HUES64 (cell line): ENCODE data around the gene CCDC185.
"Not testable (repeated sequence)": the region's sequence is repeated elsewhere in the genome, so short reads cannot be mapped to it uniquely, and the experiment has no call there.

Experiments used
- H3K27ac ChIP-seq: 2 replicates; pipeline ENCODE4 v1.7.0; 2013; ENCODE audit warnings: low read depth, low read length, inconsistent platforms
- H3K27me3 ChIP-seq: 2 replicates; pipeline ENCODE4 v1.6.1; 2013; ENCODE audit warnings: mild to moderate bottlenecking, low read length; ENCODE audit not compliant: insufficient read depth
- H3K36me3 ChIP-seq: 2 replicates; pipeline ENCODE4 v1.6.1; 2013; ENCODE audit warnings: mild to moderate bottlenecking, low read length; ENCODE audit not compliant: insufficient read depth
- H3K4me1 ChIP-seq: 2 replicates; pipeline ENCODE4 v1.6.1; 2013; ENCODE audit warnings: mild to moderate bottlenecking, low read length, moderate library complexity; ENCODE audit not compliant: insufficient read depth
- H3K4me3 ChIP-seq: 2 replicates; pipeline ENCODE4 v1.5.1; 2013; ENCODE audit warnings: mild to moderate bottlenecking, low read length, moderate library complexity
- H3K9ac ChIP-seq: 2 replicates; pipeline ENCODE4 v1.6.1; 2013; ENCODE audit warnings: mild to moderate bottlenecking, low read depth, low read length
- H3K9me3 ChIP-seq: 2 replicates; pipeline ENCODE4 v1.6.1; 2013; ENCODE audit warnings: low read depth, low read length; ENCODE audit not compliant: insufficient read depth
- WGBS: fragments of 150-250, 120-280 bp; methylation state at CpG from one replicate; pipeline ENCODE4 v1.1.7; 2013; ENCODE audit warnings: missing lambda C conversion rate; 5-methylcytosine and 5-hydroxymethylcytosine counted together

CCDC185 gene

GRCh38 chr1:223394706-223395105 is 1.5 kb downstream of the CCDC185 start:
- Histone ChIP-seq H3K4me1 (no peaks in the 10 kb centered on the region), H3K9ac (no peak overlapping the region), H3K27me3 (peaks cover 15% of the 10 kb centered on the region), H3K36me3 (no peaks in the 10 kb centered on the region), H3K27ac (no peak overlapping the region), H3K4me3 (no peak overlapping the region), H3K9me3 (no peaks in the 10 kb centered on the region)
- WGBS = 94% methylated on average over 13 of the region's 13 CpGs

GRCh38 chr1:223399393-223399792 is 6.2 kb downstream of the CCDC185 start:
- WGBS = 92% methylated on average over 2 of the region's 6 CpGs
- H3K27me3 ChIP-seq, H3K36me3 ChIP-seq, H3K4me1 ChIP-seq, H3K27ac ChIP-seq, H3K9me3 ChIP-seq, H3K4me3 ChIP-seq, H3K9ac ChIP-seq: not testable (repeated sequence)

DNA sequence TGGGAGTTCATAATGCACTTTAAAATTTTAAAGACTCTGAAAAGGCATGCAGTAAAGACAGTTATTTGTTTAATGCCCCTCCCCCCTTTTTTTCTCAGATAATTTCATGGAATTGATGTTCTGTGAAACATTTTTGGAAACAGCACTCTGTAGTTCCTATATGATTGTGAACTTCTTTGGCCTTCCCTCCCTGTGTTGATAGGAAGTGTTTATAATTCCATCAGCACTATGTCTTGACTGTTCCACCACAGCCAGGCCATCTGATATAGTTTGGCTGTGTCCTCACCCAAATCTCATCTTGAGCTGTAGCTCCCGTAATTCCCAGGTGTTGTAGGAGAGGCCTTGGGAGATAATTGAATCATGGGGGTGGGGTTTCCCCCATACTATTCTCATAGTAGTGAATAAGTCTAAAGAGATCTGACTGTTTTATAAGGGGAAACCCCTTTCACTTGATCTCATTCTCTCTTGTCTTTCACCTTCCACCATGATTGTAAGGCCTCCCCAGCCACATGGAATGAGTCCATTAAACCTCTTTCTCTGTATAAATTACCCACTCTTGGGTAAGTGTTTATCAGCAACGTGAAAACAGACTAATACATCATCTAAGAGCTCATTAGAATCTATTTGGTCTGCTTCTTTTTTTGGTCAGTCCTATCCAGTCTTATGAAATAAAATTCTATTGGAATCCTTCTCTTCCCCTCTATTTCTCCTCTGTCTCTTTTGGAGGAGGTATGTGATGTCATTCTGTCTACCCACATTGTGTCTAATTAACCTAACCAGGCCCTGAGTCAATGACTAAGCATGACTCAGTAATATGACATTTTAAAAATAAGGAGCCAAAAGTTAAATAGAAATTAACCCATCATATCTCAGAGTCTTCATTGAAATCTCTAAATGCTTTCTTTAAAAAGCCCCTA is 8.9 kb downstream of the CCDC185 start:
- Histone ChIP-seq H3K4me3 (no peak overlapping the region), H3K9ac (no peak overlapping the region), H3K27ac (no peak overlapping the region), H3K36me3 (no peaks in the 10 kb centered on the region), H3K4me1 (peaks cover 6% of the 10 kb centered on the region; the same call in 1 of the 2 replicates), H3K9me3 (no peaks in the 10 kb centered on the region), H3K27me3 (no peaks in the 10 kb centered on the region)
- WGBS = 100% methylated on average over 1 of the region's 2 CpGs

DNA sequence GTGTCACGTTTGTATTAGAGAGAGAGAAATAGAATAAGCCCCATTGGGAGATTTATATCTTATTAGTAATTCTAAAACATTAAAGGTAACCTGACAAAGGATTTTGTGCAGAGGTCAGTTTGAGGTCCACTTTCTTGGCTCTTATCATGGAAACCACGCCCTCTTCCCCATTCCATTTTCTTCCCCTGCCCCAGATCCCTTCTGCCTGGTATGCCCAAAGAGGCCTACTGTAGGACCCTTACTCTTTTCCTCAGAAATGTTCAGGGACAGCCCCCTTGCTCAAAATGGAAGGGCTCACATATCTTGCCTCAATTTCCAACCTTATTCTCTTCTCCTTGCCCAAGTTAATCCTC is 9.6 kb downstream of the CCDC185 start:
- WGBS = 84% methylated on average over 1 of the region's 2 CpGs
- no peaks in the 10 kb centered on the region for H3K36me3 ChIP-seq
- no peak overlapping the region for H3K9ac ChIP-seq
- H3K4me3 ChIP-seq = no peak overlapping the region
- no peak overlapping the region for H3K27ac ChIP-seq
- H3K4me1 ChIP-seq = peaks cover 6% of the 10 kb centered on the region; the same call in 1 of the 2 replicates
- H3K9me3 ChIP-seq = no peaks in the 10 kb centered on the region
- no peaks in the 10 kb centered on the region for H3K27me3 ChIP-seq

GRCh38 chr1:223403184-223403815 is 10.1 kb downstream of the CCDC185 start:
- H3K4me3 ChIP-seq = no peak overlapping the region
- no peak overlapping the region for H3K27ac ChIP-seq
- H3K36me3 ChIP-seq = no peaks in the 10 kb centered on the region
- no peaks in the 10 kb centered on the region for H3K27me3 ChIP-seq
- H3K9me3 ChIP-seq = no peaks in the 10 kb centered on the region
- no peak overlapping the region for H3K9ac ChIP-seq
- WGBS = 93% methylated on average over 3 of the region's 3 CpGs
- H3K4me1 ChIP-seq = peaks cover 6% of the 10 kb centered on the region; the same call in 1 of the 2 replicates

- 92% methylated on average over 3 of the region's 3 CpGs for WGBS
- Histone ChIP-seq H3K4me3 (no peak overlapping the region), H3K9ac (no peak overlapping the region), H3K27me3 (no peaks in the 10 kb centered on the region), H3K9me3 (no peaks in the 10 kb centered on the region), H3K36me3 (no peaks in the 10 kb centered on the region), H3K27ac (no peak overlapping the region), H3K4me1 (peaks cover 6% of the 10 kb centered on the region; the same call in 1 of the 2 replicates)
Measured at GRCh38 chr1:223405507-223405906, 12.3 kb downstream of the CCDC185 start.

GRCh38 chr1:223410036-223410435 is 16.8 kb downstream of the CCDC185 start:
- H3K4me3 ChIP-seq = no peak overlapping the region
- H3K36me3 ChIP-seq = no peaks in the 10 kb centered on the region
- no peaks in the 10 kb centered on the region for H3K9me3 ChIP-seq
- H3K9ac ChIP-seq = no peak overlapping the region
- no peaks in the 10 kb centered on the region for H3K4me1 ChIP-seq
- H3K27me3 ChIP-seq = no peaks in the 10 kb centered on the region
- no peak overlapping the region for H3K27ac ChIP-seq

DNA sequence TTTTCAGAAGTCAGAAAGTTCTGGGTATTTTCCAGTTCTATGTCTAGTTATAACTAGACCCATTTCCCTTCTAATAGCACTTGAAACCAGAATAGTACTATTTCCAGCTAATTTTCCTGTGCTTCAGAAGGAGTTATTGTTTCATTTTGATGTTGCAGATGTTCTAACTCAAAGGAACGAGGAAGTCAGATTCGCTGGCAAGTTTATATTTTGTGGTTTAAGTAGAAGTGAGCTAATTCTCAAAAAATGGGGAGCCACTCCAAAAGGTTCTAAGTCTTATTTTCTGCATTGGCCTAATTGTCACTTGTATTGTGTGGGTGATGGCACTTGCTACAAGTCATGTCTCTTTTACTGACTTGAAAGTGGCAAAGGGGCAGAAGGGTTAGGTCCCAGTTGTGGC is 18.1 kb downstream of the CCDC185 start:
- Histone ChIP-seq H3K4me3 (no peak overlapping the region), H3K9ac (no peak overlapping the region), H3K9me3 (no peaks in the 10 kb centered on the region), H3K4me1 (no peaks in the 10 kb centered on the region), H3K27me3 (no peaks in the 10 kb centered on the region), H3K36me3 (no peaks in the 10 kb centered on the region), H3K27ac (no peak overlapping the region)
- WGBS = 93% methylated on average over 2 of the region's 2 CpGs

DNA sequence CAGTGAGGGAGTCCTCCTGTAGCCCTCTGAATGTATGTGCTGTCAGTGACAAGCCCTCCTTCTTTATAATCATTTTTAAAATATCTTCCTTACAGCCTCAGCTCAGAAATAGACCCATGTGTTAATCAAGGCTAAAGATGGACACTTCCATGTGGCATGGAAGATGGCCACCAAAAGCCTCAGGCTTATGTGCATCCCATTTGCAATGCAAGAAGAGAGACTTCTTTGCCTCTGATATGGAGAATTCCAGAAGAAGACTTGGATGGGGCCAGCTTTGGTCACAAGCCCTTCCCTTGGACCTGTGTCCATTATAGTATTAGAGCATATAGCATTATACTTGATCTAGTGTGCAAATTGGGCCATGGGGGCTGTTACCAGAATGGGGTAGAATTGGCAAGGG is 18.5 kb downstream of the CCDC185 start:
- H3K9ac ChIP-seq = no peak overlapping the region
- no peak overlapping the region for H3K27ac ChIP-seq
- no peak overlapping the region for H3K4me3 ChIP-seq
- H3K4me1 ChIP-seq = no peaks in the 10 kb centered on the region
- no peaks in the 10 kb centered on the region for H3K27me3 ChIP-seq
- H3K9me3 ChIP-seq = no peaks in the 10 kb centered on the region
- no peaks in the 10 kb centered on the region for H3K36me3 ChIP-seq

DNA sequence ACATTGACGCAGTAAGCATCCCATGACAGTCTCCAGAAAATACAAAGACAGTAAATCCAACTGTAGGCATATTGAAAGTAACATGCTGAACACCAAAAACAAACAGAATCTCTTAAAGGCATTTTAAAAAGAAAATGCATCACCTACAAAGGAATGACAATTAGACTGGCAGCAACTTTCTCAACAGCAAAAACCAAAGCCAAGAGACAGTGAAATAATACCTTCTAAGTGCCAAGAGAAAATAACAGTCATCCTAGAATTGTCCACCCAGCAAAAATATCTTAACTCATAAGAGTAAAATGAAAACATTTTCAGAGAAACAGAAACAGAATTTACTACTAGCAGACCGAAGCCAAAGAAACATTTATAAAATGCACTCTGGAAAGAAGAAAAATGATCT is 20.0 kb downstream of the CCDC185 start:
- H3K27me3 ChIP-seq = no peaks in the 10 kb centered on the region
- H3K4me1 ChIP-seq = peaks cover under 1% of the 10 kb centered on the region; the same call in 1 of the 2 replicates
- H3K27ac ChIP-seq = no peak overlapping the region
- H3K9me3 ChIP-seq = no peaks in the 10 kb centered on the region
- WGBS = 92% methylated on average over 1 of the region's 2 CpGs
- no peaks in the 10 kb centered on the region for H3K36me3 ChIP-seq
- no peak overlapping the region for H3K4me3 ChIP-seq
- H3K9ac ChIP-seq = no peak overlapping the region

- H3K27me3 ChIP-seq = no peaks in the 10 kb centered on the region
- WGBS = 100% methylated on average over 1 of the region's 2 CpGs
Measured at GRCh38 chr1:223417444-223417843, 24.2 kb downstream of the CCDC185 start.

More at GRCh38 chr1:223417444-223417843, 24.2 kb downstream of the CCDC185 start:
- Histone ChIP-seq H3K4me1 (peaks cover 7% of the 10 kb centered on the region), H3K36me3 (no peaks in the 10 kb centered on the region), H3K27ac (no peak overlapping the region), H3K9me3 (no peaks in the 10 kb centered on the region), H3K4me3 (no peak overlapping the region), H3K9ac (no peak overlapping the region)
